Lung (tissue), 12 donors: ENCODE measurements around the gene ZFHX2. TPM values are rescaled to one million over a fixed set of nuclear protein-coding genes. Genes with fewer than 3 reads are reported as not detected.

Source experiments
- ATAC-seq: fragments of 200-7000 bp; cut with Tn5 transposase; one replicate; pipeline ENCODE4 v1.9.1; 2020; ENCODE audit warnings: moderate number of reproducible peaks; ENCODE audit not compliant: insufficient read depth, low FRiP score
- DNase-seq, 3 donors: peaks; one replicate each; pipeline ENCODE4 v3.0.0-alpha.2; 2013 to 2017
- H3K27ac ChIP-seq, 2 donors: one replicate each; pipeline ENCODE4 v1.5.1; 2013; ENCODE audit warnings: mild to moderate bottlenecking in 2 of 2, moderate library complexity in 2 of 2, control low read depth in 1 of 2, inconsistent platforms in 1 of 2, low read depth in 1 of 2, low read length in 1 of 2
- H3K27me3 ChIP-seq, 3 donors: one replicate each; pipeline ENCODE4 v1.5.1; 2013; ENCODE audit warnings: low read length in 2 of 3; ENCODE audit not compliant: control insufficient read depth in 3 of 3, insufficient read depth in 3 of 3
- H3K36me3 ChIP-seq, 4 donors: one replicate each; pipeline ENCODE4 v1.5.1; 2013; ENCODE audit warnings: low read length in 4 of 4, mild to moderate bottlenecking in 1 of 4, moderate library complexity in 1 of 4; ENCODE audit not compliant: control insufficient read depth in 4 of 4, insufficient read depth in 4 of 4
- H3K4me1 ChIP-seq, 5 donors: one replicate each; pipeline ENCODE4 v1.5.1; 2013; ENCODE audit warnings: low read length in 5 of 5, mild to moderate bottlenecking in 2 of 5, moderate library complexity in 1 of 5; ENCODE audit not compliant: control insufficient read depth in 5 of 5, insufficient read depth in 5 of 5
- H3K4me3 ChIP-seq: one replicate; pipeline ENCODE4 v1.5.1; 2013; ENCODE audit warnings: mild to moderate bottlenecking, control low read depth, moderate library complexity
- H3K9ac ChIP-seq, 2 donors: one replicate each; pipeline ENCODE4 v1.5.1; 2013; ENCODE audit warnings: low read length in 2 of 2, control low read depth in 1 of 2; ENCODE audit not compliant: insufficient read depth in 1 of 2
- H3K9me3 ChIP-seq, 4 donors: one replicate each; pipeline ENCODE4 v1.5.1; 2013; ENCODE audit warnings: low read length in 3 of 4, mild to moderate bottlenecking in 1 of 4, moderate library complexity in 1 of 4; ENCODE audit not compliant: control insufficient read depth in 4 of 4, insufficient read depth in 3 of 4
- CTCF ChIP-seq: IDR thresholded peaks from 2 replicates; pipeline ENCODE4 v1.5.1; 2012; ENCODE audit warnings: mild to moderate bottlenecking; ENCODE audit errors: control extremely low read depth, extremely low read depth
- WGBS, 2 donors: extraction: QIAGEN DNeasy Blood & Tissue Kit; methylation state at CpG; one replicate each; pipeline ENCODE4 v1.1.7; 2013; 5-methylcytosine and 5-hydroxymethylcytosine counted together
- polyA plus RNA-seq, 2 donors: library from polyadenylated mRNA; stranded (reverse); fragments of 200-250 nt; gene quantifications; one replicate each; pipeline ENCODE4 v1.2.1, GENCODE V29; 2013
- total RNA-seq, 2 donors: library from RNA; depleted of rRNA in 1 of 2; stranded (reverse); fragments of >200 nt in 1 of 2; gene quantifications; one replicate each; pipeline ENCODE4 v1.2.1, GENCODE V29; 2014 to 2021
- donor health status: control.
- donor health status: control.
- donor health status: Bipolar disorder and iron deficiency.
- donor health status: healthy.
- donor health status: DM: yes; HTN: yes; CAD: no.

ZFHX2 gene
- total and polyA plus RNA-seq, 4 donors: 0.50 to 4.5 (median 0.75) TPM

- H3K36me3 ChIP-seq: no peaks in the 10 kb centered on the region
- DNase-seq (no peak), ATAC-seq (no peak)
- 89 to 95% methylated on average over 2 of the region's 2 CpGs for WGBS, 2 donors
- no peaks in the 10 kb centered on the region for H3K9me3 ChIP-seq
- H3K4me1 ChIP-seq: peaks cover 0 to 13% (median 0%) of the 10 kb centered on the region in 5 donors
- no peak for TF ChIP-seq CTCF
- no peak overlapping the region for H3K4me3 ChIP-seq
- H3K27me3 ChIP-seq: no peaks in the 10 kb centered on the region
- H3K9ac ChIP-seq: no peak overlapping the region
- H3K27ac ChIP-seq: no peak overlapping the region
Measured at GRCh38 chr14:23536494-23536893, 15.1 kb downstream of the ZFHX2 start.

- 86 to 89% methylated on average over 4 of the region's 4 CpGs for WGBS, 2 donors
- H3K27me3 ChIP-seq: no peaks in the 10 kb centered on the region
- no peak overlapping the region for H3K9ac ChIP-seq
Measured at GRCh38 chr14:23535943-23536342, 15.6 kb downstream of the ZFHX2 start.

GRCh38 chr14:23533652-23534435 lies 17.7 kb downstream of the ZFHX2 start:
- Histone ChIP-seq H3K27me3 (no peaks in the 10 kb centered on the region), H3K9me3 (no peaks in the 10 kb centered on the region), H3K4me3 (no peak overlapping the region), H3K27ac (no peak overlapping the region), H3K9ac (no peak overlapping the region), H3K4me1 (peaks cover 0 to 9% (median 0%) of the 10 kb centered on the region in 5 donors), H3K36me3 (no peaks in the 10 kb centered on the region)
- 91 to 95% methylated on average over 16 of the region's 16 CpGs for WGBS, 2 donors
- no peak for TF ChIP-seq CTCF
- DNase-seq (no peak), ATAC-seq (no peak)

More at GRCh38 chr14:23535943-23536342, 15.6 kb downstream of the ZFHX2 start:
- Histone ChIP-seq H3K27ac (no peak overlapping the region), H3K9me3 (no peaks in the 10 kb centered on the region), H3K4me3 (no peak overlapping the region), H3K36me3 (no peaks in the 10 kb centered on the region), H3K4me1 (peaks cover 0 to 13% (median 0%) of the 10 kb centered on the region in 5 donors)
- ATAC-seq (no peak), DNase-seq (no peak)
- no peak for TF ChIP-seq CTCF
